ENCODE results near the gene MN1.

The MN1 gene

GRCh38 chr22:27801616-27802345 is at the start of gene MN1:
TSS of gene MN1 (minus strand) at chr22:27801756. CDS start at chr22:27800543, 1,213 bp downstream.
- peak in 1 of 2 experiments; percentile 21 for DNase-seq

- no peak for DNase-seq
These were observed 48.5 kb upstream of the MN1 start for GRCh38 chr22:27850000-27850521.

- DNase-seq = no peak
These were observed 46.4 kb upstream of the MN1 start for GRCh38 chr22:27848005-27848404.

- DNase-seq = no peak
These were observed 45.4 kb upstream of the MN1 start for GRCh38 chr22:27846910-27847309.

- DNase-seq = no peak
These were observed 44.7 kb upstream of the MN1 start for GRCh38 chr22:27846248-27846757.

GRCh38 chr22:27845644-27846043 is 44.1 kb upstream of the MN1 start:
- DNase-seq = no peak

- DNase-seq = no peak
These were observed 43.4 kb upstream of the MN1 start for GRCh38 chr22:27844656-27845591.

- DNase-seq = no peak
These were observed 42.7 kb upstream of the MN1 start for GRCh38 chr22:27844256-27844655.

GRCh38 chr22:27843441-27843840 is 41.9 kb upstream of the MN1 start:
- DNase-seq = no peak

GRCh38 chr22:27842669-27843431 is 41.3 kb upstream of the MN1 start:
- no peak for DNase-seq

- DNase-seq = no peak
These were observed 40.6 kb upstream of the MN1 start for GRCh38 chr22:27842201-27842600.

- no peak for DNase-seq
These were observed 38.9 kb upstream of the MN1 start for GRCh38 chr22:27840436-27840835.

GRCh38 chr22:27839057-27839660 is 37.6 kb upstream of the MN1 start:
- DNase-seq = no peak

- no peak for DNase-seq
These were observed 34.6 kb upstream of the MN1 start for GRCh38 chr22:27836181-27836580.

- no peak for DNase-seq
These were observed 33.9 kb upstream of the MN1 start for GRCh38 chr22:27835446-27835845.

GRCh38 chr22:27834364-27835185 is 33.0 kb upstream of the MN1 start:
- no peak for DNase-seq

GRCh38 chr22:27833803-27834202 is 32.2 kb upstream of the MN1 start:
- DNase-seq = no peak

- DNase-seq = no peak
These were observed 31.1 kb upstream of the MN1 start for GRCh38 chr22:27832606-27833005.

GRCh38 chr22:27829620-27830019 is 28.1 kb upstream of the MN1 start:
- DNase-seq = no peak

GRCh38 chr22:27827604-27828587 is 26.3 kb upstream of the MN1 start:
- no peak for DNase-seq

Data from NCI-H1930 (cell line).